Measurements from ENCODE around the gene PSIP1.

Gene PSIP1

DNA sequence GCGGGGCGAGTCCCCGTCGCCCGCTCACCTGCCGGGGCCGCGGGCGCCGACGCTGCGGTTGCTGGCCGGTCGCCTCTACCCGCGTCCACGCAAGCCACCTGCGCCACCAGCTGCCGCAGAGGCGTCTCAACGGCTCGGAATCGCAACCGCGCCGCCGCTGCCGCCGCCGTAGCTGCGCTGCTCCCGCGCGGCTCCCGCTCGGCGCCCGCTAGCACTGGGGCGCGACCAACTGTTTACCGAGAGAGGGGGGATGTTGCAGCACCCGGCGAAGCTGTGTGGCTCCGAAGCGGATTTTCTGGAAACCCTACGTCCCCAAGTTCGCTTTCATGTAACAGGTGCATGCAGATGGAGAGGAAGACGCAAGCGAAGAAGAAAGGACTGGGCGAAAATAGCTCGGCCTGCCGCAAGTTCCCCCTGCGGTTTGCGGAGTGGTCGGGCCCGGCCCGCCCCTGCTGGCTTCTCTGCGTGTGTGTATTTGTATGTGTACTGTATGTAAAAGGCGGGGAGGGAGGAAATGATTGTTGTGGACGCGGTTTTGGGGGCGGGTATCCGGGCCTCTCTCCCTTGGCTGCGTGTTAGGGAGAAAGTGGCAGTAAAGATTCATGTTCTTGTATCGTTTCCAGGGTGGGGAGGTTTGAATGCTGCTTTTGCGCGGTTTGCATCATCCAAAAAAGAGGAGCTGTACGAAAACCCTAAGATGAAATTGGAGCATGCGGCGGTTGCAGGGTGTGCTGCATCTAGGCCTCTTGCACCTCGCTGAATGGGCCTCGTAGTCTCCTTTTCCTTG is at the start of gene PSIP1 (continued):
- TF ChIP-seq, protein P1, sequence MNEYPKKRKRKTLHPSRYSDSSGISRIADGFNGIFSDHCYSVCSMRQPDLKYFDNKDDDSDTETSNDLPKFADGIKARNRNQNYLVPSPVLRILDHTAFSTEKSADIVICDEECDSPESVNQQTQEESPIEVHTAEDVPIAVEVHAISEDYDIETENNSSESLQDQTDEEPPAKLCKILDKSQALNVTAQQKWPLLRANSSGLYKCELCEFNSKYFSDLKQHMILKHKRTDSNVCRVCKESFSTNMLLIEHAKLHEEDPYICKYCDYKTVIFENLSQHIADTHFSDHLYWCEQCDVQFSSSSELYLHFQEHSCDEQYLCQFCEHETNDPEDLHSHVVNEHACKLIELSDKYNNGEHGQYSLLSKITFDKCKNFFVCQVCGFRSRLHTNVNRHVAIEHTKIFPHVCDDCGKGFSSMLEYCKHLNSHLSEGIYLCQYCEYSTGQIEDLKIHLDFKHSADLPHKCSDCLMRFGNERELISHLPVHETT (tag by site-specific recombination; IDR thresholded peaks at IDR 0.05) = peak; percentile 69
- 0 out of 2 replicates have a peak, but pooled peaks have one; percentile 23 for TF ChIP-seq ZBTB11 (tag by site-specific recombination; conservative IDR thresholded peaks at IDR 0.05; ENCODE audit: low read depth)
- TF ChIP-seq HIC1 (tag by site-specific recombination; IDR thresholded peaks at IDR 0.05) = no peak
- peak; percentile 87 for TF ChIP-seq ZSCAN4 (tag by site-specific recombination; IDR thresholded peaks at IDR 0.05)
- TF ChIP-seq ZNF391 (tag by site-specific recombination; IDR thresholded peaks at IDR 0.05; ENCODE audit: borderline replicate concordance, low read depth) = peak; percentile 73; the same call in 1 of the 2 replicates
- TF ChIP-seq ZBTB17 (tag by site-specific recombination; IDR thresholded peaks at IDR 0.05) = peak; percentile 85
- peak; percentile 59 for TF ChIP-seq ZFHX2 (tag by site-specific recombination; conservative IDR thresholded peaks at IDR 0.05)
- TF ChIP-seq, protein P2, sequence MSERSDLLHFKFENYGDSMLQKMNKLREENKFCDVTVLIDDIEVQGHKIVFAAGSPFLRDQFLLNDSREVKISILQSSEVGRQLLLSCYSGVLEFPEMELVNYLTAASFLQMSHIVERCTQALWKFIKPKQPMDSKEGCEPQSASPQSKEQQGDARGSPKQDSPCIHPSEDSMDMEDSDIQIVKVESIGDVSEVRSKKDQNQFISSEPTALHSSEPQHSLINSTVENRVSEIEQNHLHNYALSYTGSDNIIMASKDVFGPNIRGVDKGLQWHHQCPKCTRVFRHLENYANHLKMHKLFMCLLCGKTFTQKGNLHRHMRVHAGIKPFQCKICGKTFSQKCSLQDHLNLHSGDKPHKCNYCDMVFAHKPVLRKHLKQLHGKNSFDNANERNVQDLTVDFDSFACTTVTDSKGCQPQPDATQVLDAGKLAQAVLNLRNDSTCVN (tag by site-specific recombination; optimal IDR thresholded peaks at IDR 0.05) = peak; percentile 84
- TF ChIP-seq ZNF292 (tag by site-specific recombination; IDR thresholded peaks at IDR 0.05; ENCODE audit: borderline replicate concordance, low read depth) = no peak
- TF ChIP-seq ZXDB (tag by site-specific recombination; IDR thresholded peaks at IDR 0.05) = peak; percentile 99
- TF ChIP-seq CTCF (tag by site-specific recombination; IDR thresholded peaks at IDR 0.05) = 0 out of 2 replicates have a peak, but pooled peaks have one; percentile 15
- TF ChIP-seq ZNF555 (tag by site-specific recombination; conservative IDR thresholded peaks at IDR 0.05) = no peak
- TF ChIP-seq GLI2 (tag by site-specific recombination; IDR thresholded peaks at IDR 0.05; ENCODE audit: borderline replicate concordance, low read depth) = no peak
- peak; percentile 65 for TF ChIP-seq EGR2 (tag by site-specific recombination; IDR thresholded peaks at IDR 0.05; ENCODE audit: low read depth)
- peak; percentile 79; the same call in 1 of the 2 replicates for TF ChIP-seq KLF7 (tag by site-specific recombination; IDR thresholded peaks at IDR 0.05; ENCODE audit: borderline replicate concordance)
- TF ChIP-seq PBX3 (CRISPR knock-in tag; IDR thresholded peaks at IDR 0.05) = 0 out of 2 replicates have a peak, but pooled peaks have one; percentile 10
- TF ChIP-seq KLF10 (tag by site-specific recombination; IDR thresholded peaks at IDR 0.05) = peak; percentile 9; the same call in 1 of the 2 replicates
- TF ChIP-seq ZNF660 (tag by site-specific recombination; IDR thresholded peaks at IDR 0.05) = 0 out of 2 replicates have a peak, but pooled peaks have one; percentile 16
- TF ChIP-seq ZNF302 (tag by site-specific recombination; IDR thresholded peaks at IDR 0.05; ENCODE audit: low read depth) = no peak
- TF ChIP-seq, protein P3, sequence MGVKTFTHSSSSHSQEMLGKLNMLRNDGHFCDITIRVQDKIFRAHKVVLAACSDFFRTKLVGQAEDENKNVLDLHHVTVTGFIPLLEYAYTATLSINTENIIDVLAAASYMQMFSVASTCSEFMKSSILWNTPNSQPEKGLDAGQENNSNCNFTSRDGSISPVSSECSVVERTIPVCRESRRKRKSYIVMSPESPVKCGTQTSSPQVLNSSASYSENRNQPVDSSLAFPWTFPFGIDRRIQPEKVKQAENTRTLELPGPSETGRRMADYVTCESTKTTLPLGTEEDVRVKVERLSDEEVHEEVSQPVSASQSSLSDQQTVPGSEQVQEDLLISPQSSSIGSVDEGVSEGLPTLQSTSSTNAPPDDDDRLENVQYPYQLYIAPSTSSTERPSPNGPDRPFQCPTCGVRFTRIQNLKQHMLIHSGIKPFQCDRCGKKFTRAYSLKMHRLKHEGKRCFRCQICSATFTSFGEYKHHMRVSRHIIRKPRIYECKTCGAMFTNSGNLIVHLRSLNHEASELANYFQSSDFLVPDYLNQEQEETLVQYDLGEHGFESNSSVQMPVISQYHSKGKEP (tag by site-specific recombination; IDR thresholded peaks at IDR 0.05) = peak; percentile 99
- TF ChIP-seq GLIS1 (tag by site-specific recombination; IDR thresholded peaks at IDR 0.05) = peak; percentile 47; the same call in 1 of the 2 replicates
- TF ChIP-seq ZNF529 (tag by site-specific recombination; IDR thresholded peaks at IDR 0.05; ENCODE audit: insufficient replicate concordance) = no peak
- no peak for TF ChIP-seq ZNF239 (tag by site-specific recombination; IDR thresholded peaks at IDR 0.05)
